ENCODE results near the gene RTL1.

GRCh38 chr14:100889641-100890040 lies 13.9 kb downstream of the RTL1 start:
- TF ChIP-seq CTCF (IDR thresholded peaks at IDR 0.05) (no peak), POLR2A (IDR thresholded peaks at IDR 0.05) (no peak)

All from stomach (tissue), 4 donors.